ENCODE measurements around the gene ABLIM2. TPM values are rescaled to one million over a fixed set of nuclear protein-coding genes. Genes with fewer than 3 reads are reported as not detected.

Gene ABLIM2
- total RNA-seq, 4 donors from 2014 or later = 10.6 to 31.7 (median 20.3) TPM

- 62 to 73% methylated on average over 8 of the region's 8 CpGs for WGBS, 2 donors
- intact Hi-C loops (cut with DNase I; ENCODE audit: low total_unique reads) = no loop called here
- no peak for DNase-seq (ENCODE audit: low spot score in 2 of 2)
- TF ChIP-seq CTCF (IDR thresholded peaks at IDR 0.05) (no peak), POLR2A (IDR thresholded peaks at IDR 0.05) (no peak)
- H3K4me3 ChIP-seq (ENCODE audit: low read depth, poor library complexity, severe bottlenecking) = no peak overlapping the region
These were observed 35.2 kb downstream of the ABLIM2 start for GRCh38 chr4:8123389-8123788.

- no peak overlapping the region for H3K4me3 ChIP-seq (ENCODE audit: low read depth, poor library complexity, severe bottlenecking)
- no peak for TF ChIP-seq POLR2A (IDR thresholded peaks at IDR 0.05)
- TF ChIP-seq CTCF (IDR thresholded peaks at IDR 0.05) = no peak
- no peak for DNase-seq (ENCODE audit: low spot score in 2 of 2)
- WGBS, 2 donors = 89 to 92% methylated on average over 10 of the region's 10 CpGs
- intact Hi-C loops (cut with DNase I; ENCODE audit: low total_unique reads) = no loop called here
These were observed 35.9 kb downstream of the ABLIM2 start for GRCh38 chr4:8122746-8123145.

GRCh38 chr4:8121292-8122015 is 37.2 kb downstream of the ABLIM2 start:
- 90 to 91% methylated on average over 8 to 16 of the region's 16 CpGs for WGBS, 2 donors
- DNase-seq (ENCODE audit: low spot score in 2 of 2) = no peak
- intact Hi-C loops (cut with DNase I; ENCODE audit: low total_unique reads) = no loop called here
- TF ChIP-seq CTCF (IDR thresholded peaks at IDR 0.05) (no peak), POLR2A (IDR thresholded peaks at IDR 0.05) (no peak)
- no peak overlapping the region for H3K4me3 ChIP-seq (ENCODE audit: low read depth, poor library complexity, severe bottlenecking)

GRCh38 chr4:8120501-8120900 is 38.1 kb downstream of the ABLIM2 start:
- TF ChIP-seq CTCF (IDR thresholded peaks at IDR 0.05) = no peak
- TF ChIP-seq POLR2A (IDR thresholded peaks at IDR 0.05) = no peak
- 74 to 77% methylated on average over 12 of the region's 12 CpGs for WGBS, 2 donors
- DNase-seq (ENCODE audit: low spot score in 2 of 2) = no peak
- intact Hi-C loops (cut with DNase I; ENCODE audit: low total_unique reads) = no loop called here
- no peak overlapping the region for H3K4me3 ChIP-seq (ENCODE audit: low read depth, poor library complexity, severe bottlenecking)

GRCh38 chr4:8119877-8120276 is 38.7 kb downstream of the ABLIM2 start:
- no peak overlapping the region for H3K4me3 ChIP-seq (ENCODE audit: low read depth, poor library complexity, severe bottlenecking)
- intact Hi-C loops (cut with DNase I; ENCODE audit: low total_unique reads) = no loop called here
- DNase-seq (ENCODE audit: low spot score in 2 of 2) = no peak
- TF ChIP-seq CTCF (IDR thresholded peaks at IDR 0.05) = no peak
- TF ChIP-seq POLR2A (IDR thresholded peaks at IDR 0.05) = no peak
- 82 to 84% methylated on average over 18 of the region's 18 CpGs for WGBS, 2 donors

GRCh38 chr4:8118531-8118930 is 40.1 kb downstream of the ABLIM2 start:
- TF ChIP-seq POLR2A (IDR thresholded peaks at IDR 0.05) (no peak), CTCF (IDR thresholded peaks at IDR 0.05) (no peak)
- intact Hi-C loops (cut with DNase I; ENCODE audit: low total_unique reads) = no loop called here
- DNase-seq (ENCODE audit: low spot score in 2 of 2) = no peak
- 96 to 97% methylated on average over 6 of the region's 6 CpGs for WGBS, 2 donors
- no peak overlapping the region for H3K4me3 ChIP-seq (ENCODE audit: low read depth, poor library complexity, severe bottlenecking)

Measured in lower leg skin (tissue), 4 donors.